ENCODE measurements around the gene CHCHD3. TPM values are rescaled to one million over a fixed set of nuclear protein-coding genes. Genes with fewer than 3 reads are reported as not detected.

Gene CHCHD3
- polyA plus RNA-seq, 3 donors: 30.5 to 56.7 (median 48.8) TPM

DNA sequence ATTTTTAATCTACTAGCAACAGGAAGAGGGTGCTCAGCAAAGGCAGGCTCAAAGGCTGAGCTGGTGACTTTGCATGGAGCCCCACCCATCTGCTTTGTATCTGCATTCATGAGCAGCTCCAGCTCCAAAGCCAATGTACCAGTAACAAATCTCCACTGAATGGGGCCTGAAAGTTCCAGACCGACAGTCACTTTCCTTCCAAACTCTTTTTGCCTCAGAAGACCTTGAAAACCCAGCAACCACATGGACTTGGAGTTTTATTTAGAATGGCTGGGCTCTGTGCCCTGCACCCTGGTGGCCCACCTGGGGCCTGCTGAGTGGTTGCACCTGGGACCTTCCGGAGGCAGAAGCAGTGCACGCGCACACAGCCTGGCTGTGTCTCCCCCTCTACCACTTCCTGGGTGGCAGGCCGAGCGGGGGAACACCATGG is 310.6 kb downstream of the CHCHD3 start:
- no peak for DNase-seq
- TF ChIP-seq, protein P1, sequence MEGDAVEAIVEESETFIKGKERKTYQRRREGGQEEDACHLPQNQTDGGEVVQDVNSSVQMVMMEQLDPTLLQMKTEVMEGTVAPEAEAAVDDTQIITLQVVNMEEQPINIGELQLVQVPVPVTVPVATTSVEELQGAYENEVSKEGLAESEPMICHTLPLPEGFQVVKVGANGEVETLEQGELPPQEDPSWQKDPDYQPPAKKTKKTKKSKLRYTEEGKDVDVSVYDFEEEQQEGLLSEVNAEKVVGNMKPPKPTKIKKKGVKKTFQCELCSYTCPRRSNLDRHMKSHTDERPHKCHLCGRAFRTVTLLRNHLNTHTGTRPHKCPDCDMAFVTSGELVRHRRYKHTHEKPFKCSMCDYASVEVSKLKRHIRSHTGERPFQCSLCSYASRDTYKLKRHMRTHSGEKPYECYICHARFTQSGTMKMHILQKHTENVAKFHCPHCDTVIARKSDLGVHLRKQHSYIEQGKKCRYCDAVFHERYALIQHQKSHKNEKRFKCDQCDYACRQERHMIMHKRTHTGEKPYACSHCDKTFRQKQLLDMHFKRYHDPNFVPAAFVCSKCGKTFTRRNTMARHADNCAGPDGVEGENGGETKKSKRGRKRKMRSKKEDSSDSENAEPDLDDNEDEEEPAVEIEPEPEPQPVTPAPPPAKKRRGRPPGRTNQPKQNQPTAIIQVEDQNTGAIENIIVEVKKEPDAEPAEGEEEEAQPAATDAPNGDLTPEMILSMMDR (IDR thresholded peaks at IDR 0.05): no peak
- Mint-ChIP-seq H3K27me3 (ENCODE audit: low read depth in 3 of 3) (peaks cover 0 to 6% (median 0%) of the 10 kb centered on the region in 3 donors), H3K4me3 (no peak overlapping the region), H3K36me3 (no peaks in the 10 kb centered on the region), H3K9me3 (peaks cover 0 to 19% (median 11%) of the 10 kb centered on the region in 7 donors), H3K4me1 (peaks cover 6% of the 10 kb centered on the region), H3K27ac (no peak overlapping the region)
- Histone ChIP-seq H3K36me3 (replicated peaks in 1 of 2; ENCODE audit: control insufficient read depth in 1 of 2, insufficient read depth in 2 of 2, low read length in 2 of 2) (no peaks in the 10 kb centered on the region), H4K20me1 (ENCODE audit: insufficient read depth, low read length) (no peaks in the 10 kb centered on the region), H3K4me1 (ENCODE audit: control insufficient read depth in 1 of 2, insufficient read depth in 2 of 2, low read length in 2 of 2) (no peaks in the 10 kb centered on the region), H3K4me2 (replicated peaks; ENCODE audit: extremely low read depth, low read length, poor library complexity, severe bottlenecking) (no peak overlapping the region), H3K9ac (ENCODE audit: insufficient read depth, low read length, poor library complexity, severe bottlenecking) (no peak overlapping the region), H3K4me3 (replicated peaks in 1 of 3; ENCODE audit: low read depth in 2 of 3, low read length in 3 of 3) (no peak overlapping the region), H3K27ac (ENCODE audit: low read depth in 1 of 2, low read length in 2 of 2) (no peak overlapping the region), H3K79me2 (ENCODE audit: insufficient read depth, low read length) (no peaks in the 10 kb centered on the region), H3K27me3 (ENCODE audit: control insufficient read depth in 2 of 2, insufficient read depth in 2 of 2, low read length in 2 of 2) (no peaks in the 10 kb centered on the region), H2AFZ (ENCODE audit: insufficient read depth, low read depth, low read length, poor library complexity, severe bottlenecking) (no peak overlapping the region), H3K9me3 (replicated peaks in 1 of 2; ENCODE audit: control insufficient read depth in 1 of 2, insufficient read depth in 1 of 2, low read length in 2 of 2) (peaks cover 2 to 9% of the 10 kb centered on the region in 2 donors)
- intact Hi-C loops (cut with micrococcal nuclease): no loop called here
- no CpG with 5 or more reads among the region's 6 CpGs for WGBS (ENCODE audit: insufficient coverage)

DNA sequence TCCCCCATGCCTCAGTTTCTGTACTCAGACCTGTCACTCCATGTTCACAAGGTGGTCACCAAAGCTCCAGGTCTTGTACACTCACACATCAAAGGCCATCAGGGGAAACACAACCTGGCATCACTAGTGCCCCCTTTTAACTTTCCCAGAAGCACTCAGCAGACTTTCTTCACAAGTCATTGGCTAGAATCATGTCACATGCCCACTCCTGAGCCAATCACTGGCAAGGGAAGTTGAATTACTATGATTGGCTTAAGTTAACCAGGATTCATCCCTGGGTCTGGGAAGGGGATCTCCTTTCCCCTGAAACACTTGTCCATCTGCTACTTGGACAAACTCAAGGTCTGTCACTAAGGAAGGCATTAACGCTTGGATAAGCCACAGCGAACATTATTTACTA is 311.8 kb downstream of the CHCHD3 start:
- H3K4me3 ChIP-seq (replicated peaks in 1 of 3; ENCODE audit: low read depth in 2 of 3, low read length in 3 of 3): no peak overlapping the region
- H3K4me3 Mint-ChIP-seq: no peak overlapping the region
- TF ChIP-seq, protein P1 (IDR thresholded peaks at IDR 0.05): no peak

More for the DNA sequence above, 311.8 kb downstream of the CHCHD3 start:
- peaks cover 6% of the 10 kb centered on the region for H3K4me1 Mint-ChIP-seq
- intact Hi-C loops (cut with micrococcal nuclease): no loop called here
- Histone ChIP-seq H3K9me3 (replicated peaks in 1 of 2; ENCODE audit: control insufficient read depth in 1 of 2, insufficient read depth in 1 of 2, low read length in 2 of 2) (peaks cover 2 to 9% of the 10 kb centered on the region in 2 donors), H3K36me3 (replicated peaks in 1 of 2; ENCODE audit: control insufficient read depth in 1 of 2, insufficient read depth in 2 of 2, low read length in 2 of 2) (no peaks in the 10 kb centered on the region), H3K27me3 (ENCODE audit: control insufficient read depth in 2 of 2, insufficient read depth in 2 of 2, low read length in 2 of 2) (no peaks in the 10 kb centered on the region), H3K9ac (ENCODE audit: insufficient read depth, low read length, poor library complexity, severe bottlenecking) (no peak overlapping the region), H3K4me2 (replicated peaks; ENCODE audit: extremely low read depth, low read length, poor library complexity, severe bottlenecking) (no peak overlapping the region), H2AFZ (ENCODE audit: insufficient read depth, low read depth, low read length, poor library complexity, severe bottlenecking) (no peak overlapping the region), H3K4me1 (ENCODE audit: control insufficient read depth in 1 of 2, insufficient read depth in 2 of 2, low read length in 2 of 2) (no peaks in the 10 kb centered on the region), H3K27ac (ENCODE audit: low read depth in 1 of 2, low read length in 2 of 2) (no peak overlapping the region), H4K20me1 (ENCODE audit: insufficient read depth, low read length) (no peaks in the 10 kb centered on the region), H3K79me2 (ENCODE audit: insufficient read depth, low read length) (no peaks in the 10 kb centered on the region)
- peaks cover 0 to 4% (median 3%) of the 10 kb centered on the region in 3 donors for H3K27me3 Mint-ChIP-seq (ENCODE audit: low read depth in 3 of 3)
- DNase-seq: no peak
- H3K36me3 Mint-ChIP-seq: no peaks in the 10 kb centered on the region
- WGBS (ENCODE audit: insufficient coverage): no CpG with 5 or more reads among the region's 2 CpGs
- no peak overlapping the region for H3K27ac Mint-ChIP-seq
- peaks cover 0 to 16% (median 9%) of the 10 kb centered on the region in 7 donors for H3K9me3 Mint-ChIP-seq
